ENCODE results near the gene KMT2C.

The KMT2C gene

DNA sequence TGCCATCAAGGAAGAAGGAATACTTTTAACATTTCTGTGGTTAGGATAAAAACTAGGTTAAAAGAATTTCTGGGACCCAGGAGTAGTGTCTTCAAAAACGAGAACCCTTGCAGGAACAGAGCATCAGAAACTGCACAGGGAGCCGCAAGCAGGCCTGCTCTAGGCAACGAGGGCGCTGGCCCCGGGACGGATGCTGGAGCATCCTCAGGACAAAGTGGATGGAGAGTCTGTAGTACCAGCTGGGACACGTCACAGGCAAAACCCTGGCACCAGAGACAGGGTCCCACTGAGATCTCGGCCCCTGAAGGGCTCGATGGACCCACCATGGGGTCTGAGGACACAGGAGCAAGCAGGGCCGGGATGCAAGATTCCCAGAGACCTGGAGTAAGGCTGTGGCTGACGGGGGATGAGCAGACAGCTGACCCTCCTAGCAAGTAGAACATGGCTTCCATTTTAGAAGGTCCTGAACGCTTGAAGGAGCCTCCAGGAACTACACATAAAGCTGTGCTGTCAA is 303.8 kb downstream of the KMT2C start:
- in situ Hi-C loops (cut with MboI; ENCODE audit: low pct_unique_long_range_greater_than_20kb, low sequenced_read_pairs, unreplicated experiment) = no loop called here
- no peak for DNase-seq (ENCODE audit: low spot score)
- TF ChIP-seq CTCF (IDR thresholded peaks at IDR 0.05; ENCODE audit: extremely low read depth, insufficient read depth, missing control alignments) = no peak

DNA sequence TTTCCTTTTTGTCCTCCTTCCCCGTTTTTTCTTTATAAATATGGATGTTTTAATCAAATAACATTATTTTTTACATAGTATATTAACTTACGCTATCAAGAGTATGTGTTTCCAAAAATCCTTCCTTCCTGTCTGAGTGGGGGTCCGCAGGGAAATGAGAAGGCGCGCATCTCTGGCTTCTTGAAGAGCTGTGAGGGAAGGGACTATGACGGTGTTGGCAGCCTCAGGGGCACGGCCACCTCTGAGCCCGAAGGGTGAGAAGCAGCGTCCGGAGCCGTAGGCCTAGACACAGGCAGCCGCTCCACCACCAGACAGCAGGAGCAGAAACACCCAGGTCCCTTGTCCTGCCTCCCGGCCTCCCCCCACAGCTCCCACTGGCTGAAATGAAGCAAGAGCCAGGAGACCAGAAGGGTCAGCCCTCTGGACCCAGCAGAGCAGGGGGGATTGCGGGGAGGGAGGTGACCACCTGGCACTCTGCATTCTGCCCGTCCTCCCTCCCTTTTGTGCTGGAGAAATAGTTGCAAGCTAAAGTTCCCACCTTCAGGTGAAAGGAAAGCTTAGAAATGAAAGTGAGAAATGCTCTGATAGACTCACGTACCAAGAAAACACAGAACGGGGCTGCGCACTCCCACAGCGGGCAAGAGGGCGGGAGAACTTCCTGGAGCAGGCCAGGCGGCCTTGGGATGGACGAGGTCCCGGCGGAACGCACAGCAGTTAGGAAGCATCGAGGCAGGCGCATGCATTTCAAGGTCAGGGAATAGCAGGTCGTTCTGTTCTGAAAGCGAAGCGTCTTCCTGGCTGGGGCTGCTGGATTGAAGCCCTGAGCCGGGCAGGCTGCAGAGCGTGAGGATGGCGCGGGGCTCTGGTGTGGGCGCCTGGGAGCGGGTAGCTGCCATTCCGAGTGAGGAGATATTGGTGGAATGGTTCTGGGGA is 304.9 kb downstream of the KMT2C start:
- no peak for DNase-seq (ENCODE audit: low spot score)
- in situ Hi-C loops (cut with MboI; ENCODE audit: low pct_unique_long_range_greater_than_20kb, low sequenced_read_pairs, unreplicated experiment) = no loop called here
- TF ChIP-seq CTCF (IDR thresholded peaks at IDR 0.05; ENCODE audit: extremely low read depth, insufficient read depth, missing control alignments) = no peak

GRCh38 chr7:152129682-152130081 is 306.1 kb downstream of the KMT2C start:
- TF ChIP-seq CTCF (IDR thresholded peaks at IDR 0.05; ENCODE audit: extremely low read depth, insufficient read depth, missing control alignments) = no peak
- in situ Hi-C loops (cut with MboI; ENCODE audit: low pct_unique_long_range_greater_than_20kb, low sequenced_read_pairs, unreplicated experiment) = no loop called here
- no peak for DNase-seq (ENCODE audit: low spot score)

- no peak for TF ChIP-seq CTCF (IDR thresholded peaks at IDR 0.05; ENCODE audit: extremely low read depth, insufficient read depth, missing control alignments)
- no peak for DNase-seq (ENCODE audit: low spot score)
- in situ Hi-C loops (cut with MboI; ENCODE audit: low pct_unique_long_range_greater_than_20kb, low sequenced_read_pairs, unreplicated experiment) = no loop called here
Observed at GRCh38 chr7:152128741-152129461, 306.9 kb downstream of the KMT2C start.

- in situ Hi-C loops (cut with MboI; ENCODE audit: low pct_unique_long_range_greater_than_20kb, low sequenced_read_pairs, unreplicated experiment) = no loop called here
- no peak for TF ChIP-seq CTCF (IDR thresholded peaks at IDR 0.05; ENCODE audit: extremely low read depth, insufficient read depth, missing control alignments)
- DNase-seq (ENCODE audit: low spot score) = no peak
Observed at GRCh38 chr7:152128252-152128651, 307.6 kb downstream of the KMT2C start.

DNA sequence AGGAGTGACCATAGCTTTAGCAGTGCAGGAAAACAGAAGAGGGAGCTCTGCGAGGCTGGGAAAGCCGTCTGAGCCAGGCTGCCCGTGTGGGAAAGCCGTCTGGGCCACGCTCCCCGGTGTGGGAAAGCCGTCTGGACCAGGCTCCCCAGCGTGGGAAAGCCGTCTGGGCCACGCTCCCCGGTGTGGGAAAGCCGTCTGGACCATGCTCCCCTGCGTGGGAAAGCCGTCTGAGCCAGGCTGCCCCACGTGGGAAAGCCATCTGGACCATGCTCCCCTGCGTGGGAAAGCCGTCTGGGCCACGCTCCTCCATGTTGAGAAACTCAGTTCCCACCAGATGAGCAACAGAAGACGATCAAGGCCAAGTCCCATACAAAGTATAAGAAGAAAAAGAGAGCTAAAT is 308.6 kb downstream of the KMT2C start:
- in situ Hi-C loops (cut with MboI; ENCODE audit: low pct_unique_long_range_greater_than_20kb, low sequenced_read_pairs, unreplicated experiment) = no loop called here
- no peak for TF ChIP-seq CTCF (IDR thresholded peaks at IDR 0.05; ENCODE audit: extremely low read depth, insufficient read depth, missing control alignments)
- no peak for DNase-seq (ENCODE audit: low spot score)

Measured in GM13977 (cell line).